HEK293 (cell line): ENCODE data around the gene TRIM61.

Source experiments
- CTCF ChIP-seq: fragments of 450-650 bp; formaldehyde crosslinking; IDR thresholded peaks from 2 replicates; pipeline ENCODE4 v1.5.1; 2016; ENCODE audit warnings: missing biosample characterization, missing genetic modification characterization
- IKZF3 ChIP-seq: fragments of 450-650 bp; IDR thresholded peaks from 2 replicates; pipeline ENCODE4 v1.5.0; 2018; ENCODE audit warnings: missing biosample characterization, mild to moderate bottlenecking, missing genetic modification characterization, moderate library complexity
- ZFP37 ChIP-seq: fragments of 450-650 bp; formaldehyde crosslinking; IDR thresholded peaks from 2 replicates; pipeline ENCODE4 v1.5.1; 2016; ENCODE audit warnings: missing biosample characterization, missing genetic modification characterization
- ZNF23 ChIP-seq: fragments of 450-650 bp; formaldehyde crosslinking; IDR thresholded peaks from 2 replicates; pipeline ENCODE4 v1.5.1; 2016; ENCODE audit warnings: missing biosample characterization, missing genetic modification characterization, borderline replicate concordance
- ZNF292 ChIP-seq: fragments of 450-650 bp; formaldehyde crosslinking; IDR thresholded peaks from 2 replicates; pipeline ENCODE4 v1.5.1; 2016; ENCODE audit warnings: low read depth, missing biosample characterization, missing genetic modification characterization, borderline replicate concordance
- ZNF366 ChIP-seq: fragments of 450-650 bp; formaldehyde crosslinking; conservative IDR thresholded peaks from 2 replicates; pipeline ENCODE4 v1.5.1; 2016; ENCODE audit warnings: missing biosample characterization, missing genetic modification characterization
- ZNF621 ChIP-seq: fragments of 450-650 bp; formaldehyde crosslinking; IDR thresholded peaks from 2 replicates; pipeline ENCODE4 v1.5.1; 2017; ENCODE audit warnings: missing biosample characterization, missing genetic modification characterization
- ZNF629 ChIP-seq: fragments of 450-650 bp; formaldehyde crosslinking; IDR thresholded peaks from 2 replicates; pipeline ENCODE4 v1.5.1; 2017; ENCODE audit warnings: missing biosample characterization, missing genetic modification characterization
- TF ChIP-seq, protein P1 (sequence below): fragments of 450-650 bp; formaldehyde crosslinking; IDR thresholded peaks from 2 replicates; pipeline ENCODE4 v1.5.1; 2016; ENCODE audit warnings: missing biosample characterization, missing genetic modification characterization

- TF ChIP-seq ZNF292 (no peak), CTCF (no peak), ZNF629 (tag by site-specific recombination) (no peak), ZNF621 (tag by site-specific recombination) (no peak), ZNF23 (tag by site-specific recombination) (no peak), ZNF366 (tag by site-specific recombination) (no peak), IKZF3 (tag by site-specific recombination) (no peak), ZFP37 (tag by site-specific recombination) (no peak)
- TF ChIP-seq, protein P1, sequence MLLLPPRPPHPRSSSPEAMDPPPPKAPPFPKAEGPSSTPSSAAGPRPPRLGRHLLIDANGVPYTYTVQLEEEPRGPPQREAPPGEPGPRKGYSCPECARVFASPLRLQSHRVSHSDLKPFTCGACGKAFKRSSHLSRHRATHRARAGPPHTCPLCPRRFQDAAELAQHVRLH (tag by site-specific recombination), result no peak
Measured at GRCh38 chr4:164930647-164931046, 46.8 kb downstream of the TRIM61 start.
